NCI-H446 (cell line): ENCODE results near the gene MICU2.

Source experiments
- DNase-seq, 2 experiments: peaks; one replicate each; lab custom pipeline; 2025; lab: John Stamatoyannopoulos, UW

The MICU2 gene

DNA sequence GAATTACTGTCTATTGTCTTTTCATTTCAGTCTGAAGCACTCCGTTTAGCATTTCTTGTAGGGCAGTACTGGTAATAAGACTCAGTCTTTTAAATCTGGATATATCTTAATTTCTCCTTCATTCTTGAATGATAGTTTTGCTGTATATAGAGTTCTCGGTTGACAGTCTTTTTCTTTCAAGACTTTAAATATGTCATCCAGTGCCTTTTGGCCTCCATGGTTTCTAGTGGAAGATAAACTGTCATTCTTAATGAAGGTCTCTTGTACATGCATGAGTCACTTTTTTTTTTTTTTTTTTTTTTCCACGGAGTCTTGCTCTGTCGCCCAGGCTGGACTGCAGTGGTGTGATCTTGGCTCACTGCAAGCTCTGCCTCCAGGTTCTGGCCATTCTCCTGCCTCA, 117.6 kb downstream of the MICU2 start:
- no peak for DNase-seq

GRCh38 chr13:21483748-21484147, 120.2 kb downstream of the MICU2 start:
- DNase-seq: no peak

DNA sequence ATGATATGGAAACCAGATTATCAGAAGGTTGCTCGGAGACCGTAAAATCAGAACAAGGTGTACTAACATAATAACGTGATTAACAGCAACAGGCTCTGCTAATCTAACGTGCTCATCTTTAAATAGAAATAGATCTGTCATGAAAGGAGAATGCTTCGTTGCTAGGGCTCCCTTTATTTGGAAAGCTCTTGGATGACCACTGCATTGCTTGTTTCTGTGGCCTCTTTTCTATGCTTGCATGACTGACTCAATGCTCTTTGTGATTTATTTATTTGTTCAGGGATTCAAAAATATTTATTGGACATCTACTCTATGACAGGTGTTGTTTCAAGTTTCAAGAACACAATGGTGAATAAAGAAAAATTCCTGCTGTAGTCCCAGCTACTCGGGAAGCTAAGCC, 122.6 kb downstream of the MICU2 start:
- no peak for DNase-seq

GRCh38 chr13:21478881-21479808, 124.8 kb downstream of the MICU2 start:
- DNase-seq: peak; percentile 62 to 78

DNA sequence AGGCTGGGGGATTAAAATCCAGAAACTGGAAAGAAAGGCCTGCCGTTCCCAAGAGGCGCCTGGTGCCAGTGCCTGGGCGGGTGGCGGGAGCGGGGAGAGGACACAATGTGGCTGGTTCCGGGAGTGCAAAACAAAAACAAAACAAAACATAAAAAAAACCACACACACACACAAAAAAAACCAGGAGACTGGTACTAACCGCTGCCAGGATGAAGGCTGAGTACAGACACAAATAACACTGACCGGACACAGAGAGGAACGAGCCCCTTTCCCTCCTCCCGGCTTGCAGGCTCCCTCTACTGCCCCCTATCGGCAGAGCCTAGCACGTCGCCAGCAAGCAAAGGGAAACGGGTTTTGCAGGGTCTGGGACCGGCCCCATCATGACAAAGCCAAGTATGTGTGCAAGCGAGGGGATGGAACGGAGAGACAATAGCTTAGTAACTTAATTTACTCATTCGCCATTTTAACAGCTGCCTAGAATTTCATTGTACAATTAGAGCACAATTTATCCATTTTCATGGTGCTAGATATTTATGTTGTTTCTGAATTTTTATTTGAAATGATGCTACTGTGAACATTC, 127.0 kb downstream of the MICU2 start:
- DNase-seq: peak; percentile 47 to 75

- no peak for DNase-seq
Observed at GRCh38 chr13:21475115-21475514, 128.9 kb downstream of the MICU2 start.

DNA sequence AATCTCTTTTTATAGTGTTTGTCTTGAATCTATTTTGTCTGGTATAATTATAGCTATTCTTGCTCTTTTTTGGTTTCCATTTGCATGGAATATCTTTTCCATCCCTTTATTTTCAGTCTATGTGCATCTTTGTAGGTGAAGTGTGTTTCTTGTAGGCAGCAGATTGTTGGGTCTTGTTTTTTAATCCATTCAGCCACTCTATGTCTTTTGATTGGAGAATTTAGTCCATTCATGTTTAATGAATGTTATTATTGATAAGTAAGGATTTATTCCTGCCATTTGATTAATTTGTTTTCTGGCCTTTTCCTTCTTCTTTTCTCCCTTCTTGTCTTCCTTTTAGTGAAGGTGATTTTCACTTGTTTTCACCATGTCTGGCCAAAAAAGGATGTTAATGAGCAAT, 133.2 kb downstream of the MICU2 start:
- no peak for DNase-seq

DNA sequence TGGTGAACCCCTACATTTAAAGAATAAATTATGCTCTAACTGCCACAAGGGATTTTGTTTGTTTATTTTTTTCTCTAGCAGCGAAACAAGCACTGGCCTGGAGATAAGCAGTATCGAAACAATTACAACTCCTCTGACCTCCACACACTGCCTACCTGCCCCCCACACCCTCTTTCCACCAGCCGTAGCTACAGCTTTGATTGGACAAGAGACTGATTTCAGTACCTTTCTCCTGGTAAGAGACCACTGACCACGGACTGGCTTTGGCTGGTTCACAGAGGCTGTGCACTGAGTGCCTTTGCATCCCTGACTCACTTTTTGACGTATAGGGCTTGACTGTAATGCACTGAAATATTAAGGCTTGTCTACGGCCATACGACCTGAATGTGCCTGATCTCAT, 137.4 kb downstream of the MICU2 start:
- DNase-seq: no peak

DNA sequence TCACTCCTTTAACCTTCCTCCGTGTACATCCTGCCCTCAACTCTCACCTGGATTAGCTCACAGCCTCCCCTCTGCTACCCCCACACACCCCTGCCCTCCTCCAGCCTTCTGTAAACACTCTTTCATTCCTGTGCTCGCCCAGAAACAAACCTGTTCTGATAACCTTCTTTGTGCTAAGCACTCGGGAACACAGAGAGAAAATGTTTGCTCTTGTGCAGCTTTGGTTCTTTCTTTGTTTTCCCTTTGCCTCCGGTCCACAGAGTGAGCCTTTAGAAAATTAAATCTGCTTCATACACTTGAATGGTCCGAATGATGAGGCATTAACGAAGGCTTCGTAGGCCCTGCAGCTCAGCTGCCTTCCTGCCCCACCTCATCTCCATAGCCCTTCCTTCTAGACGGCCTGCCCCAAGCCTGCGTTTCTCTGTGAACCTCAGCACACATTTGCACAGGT, 138.2 kb downstream of the MICU2 start:
- DNase-seq: no peak

- DNase-seq: no peak
Observed at GRCh38 chr13:21463424-21463823, 140.5 kb downstream of the MICU2 start.

- DNase-seq: no peak
Observed at GRCh38 chr13:21461131-21461530, 142.8 kb downstream of the MICU2 start.

DNA sequence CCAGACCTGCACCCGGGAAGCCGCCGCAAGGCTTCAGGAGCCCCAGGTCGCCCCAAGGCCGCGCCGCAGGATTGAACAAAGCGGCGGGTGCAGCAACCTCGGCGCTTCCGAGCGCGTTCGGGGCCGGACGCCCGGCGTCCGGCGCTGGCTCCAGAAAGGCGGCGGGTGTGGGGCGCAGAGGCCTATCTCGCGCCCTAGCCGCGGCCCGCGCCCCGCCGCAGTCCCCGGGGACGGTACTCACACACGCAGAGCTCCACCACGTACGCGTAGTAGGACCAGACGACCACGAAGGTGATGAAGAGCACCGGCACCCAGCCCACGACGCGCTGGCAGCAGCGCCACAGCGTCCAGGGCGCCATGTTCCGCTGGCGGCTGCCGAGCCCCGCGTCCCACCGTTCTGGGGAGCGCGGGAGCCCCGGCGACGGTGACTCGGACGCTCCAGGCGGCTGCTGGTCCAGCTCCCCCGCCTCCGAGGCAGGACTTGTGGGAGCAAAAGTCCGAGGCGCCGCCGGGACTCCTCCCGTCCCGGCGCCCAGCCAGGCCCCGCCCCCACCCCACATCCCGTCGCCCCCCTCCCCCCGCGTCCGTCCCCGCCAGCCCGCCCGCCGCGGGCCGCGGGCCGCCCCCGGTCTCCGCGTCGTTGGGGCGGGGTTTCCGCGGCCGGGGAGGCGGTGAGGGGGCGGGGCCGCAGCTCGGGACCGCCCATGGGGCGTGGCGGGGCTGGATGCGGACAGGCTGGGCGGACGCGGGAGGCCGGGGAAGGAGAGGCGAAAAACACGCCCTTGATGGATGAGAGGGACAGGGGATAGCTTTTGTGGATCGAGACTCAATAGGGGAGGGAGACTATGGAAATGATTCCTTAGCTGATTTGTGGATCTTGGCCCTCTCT, 144.9 kb downstream of the MICU2 start, which contains the start of gene ZDHHC20:
Gene ZDHHC20, minus strand, starts transcription at position 491 of the 889 bp plus-strand sequence. Its CDS starts 132 bp downstream, at position 359.
- DNase-seq: peak; percentile 79 to 90

DNA sequence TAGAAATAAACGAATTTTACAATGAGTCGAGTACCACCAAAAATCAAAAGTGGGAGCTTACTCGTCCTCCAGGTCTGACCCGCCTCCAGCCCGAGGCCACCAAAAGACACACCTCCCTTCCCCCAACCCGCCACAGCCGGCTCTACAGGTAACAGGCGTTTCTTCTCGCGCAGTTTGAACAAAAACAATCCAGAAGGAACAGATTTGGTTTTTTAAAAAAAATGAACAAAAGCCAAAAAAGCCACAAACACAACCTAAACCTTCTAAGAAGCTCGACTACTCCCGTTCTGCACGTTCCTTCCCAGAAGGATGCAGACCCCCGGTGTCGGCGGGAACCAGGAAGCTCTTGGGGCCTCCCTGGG, 145.5 kb downstream of the MICU2 start:
- DNase-seq: peak in 1 of 2 experiments; percentile 47

DNA sequence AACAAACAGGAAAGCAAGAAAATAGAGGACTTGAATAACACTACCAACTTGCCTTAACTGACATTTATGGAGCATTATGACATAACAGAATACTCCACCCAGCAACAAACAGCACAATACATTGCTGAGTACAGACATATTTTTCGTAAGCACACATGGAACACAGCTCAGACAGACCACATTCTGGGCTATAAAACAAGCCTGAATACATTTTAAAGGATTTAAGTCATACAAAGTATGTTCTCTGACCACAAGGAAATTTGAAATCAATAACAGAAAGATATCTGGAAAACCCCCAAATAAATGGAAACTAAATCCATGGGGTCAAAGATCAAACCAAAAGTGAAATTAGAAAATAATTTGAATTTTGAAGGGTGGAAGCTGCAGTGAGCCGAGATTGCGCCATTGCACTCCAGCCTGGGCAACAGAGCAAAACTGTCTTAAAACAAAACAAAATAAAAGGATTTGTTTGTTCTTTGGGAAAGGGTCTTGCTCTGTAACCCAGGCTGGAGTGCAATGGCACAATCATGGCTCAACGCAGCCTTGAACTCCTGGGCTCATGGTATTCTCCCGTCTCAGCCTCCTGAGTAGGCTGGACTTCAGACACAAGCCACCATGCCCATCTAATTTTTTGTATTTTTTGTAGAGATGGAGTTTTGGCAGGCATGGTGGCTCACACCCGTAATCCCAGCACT, 150.4 kb downstream of the MICU2 start:
- DNase-seq: no peak

DNA sequence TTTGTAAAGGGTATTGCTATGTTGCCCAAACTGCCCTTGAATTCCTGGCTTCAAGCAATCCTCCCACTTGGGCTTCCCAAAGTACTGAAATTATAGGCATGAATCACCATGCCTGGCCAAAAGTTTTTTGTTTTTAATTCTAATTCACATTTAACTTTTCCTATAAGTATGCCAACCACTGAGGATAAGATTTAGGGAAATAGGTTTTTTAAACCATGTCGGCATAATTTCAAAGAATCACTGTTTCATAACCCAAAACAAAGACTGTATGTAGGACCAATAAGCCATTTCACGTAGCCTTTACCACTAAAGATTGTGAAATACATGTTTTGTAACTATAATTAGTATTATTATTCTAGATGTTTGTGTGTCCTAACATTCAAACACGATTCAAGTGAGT, 153.0 kb downstream of the MICU2 start:
- no peak for DNase-seq

GRCh38 chr13:21446656-21447055, 157.3 kb downstream of the MICU2 start:
- DNase-seq: no peak

GRCh38 chr13:21445759-21446158, 158.2 kb downstream of the MICU2 start:
- no peak for DNase-seq

DNA sequence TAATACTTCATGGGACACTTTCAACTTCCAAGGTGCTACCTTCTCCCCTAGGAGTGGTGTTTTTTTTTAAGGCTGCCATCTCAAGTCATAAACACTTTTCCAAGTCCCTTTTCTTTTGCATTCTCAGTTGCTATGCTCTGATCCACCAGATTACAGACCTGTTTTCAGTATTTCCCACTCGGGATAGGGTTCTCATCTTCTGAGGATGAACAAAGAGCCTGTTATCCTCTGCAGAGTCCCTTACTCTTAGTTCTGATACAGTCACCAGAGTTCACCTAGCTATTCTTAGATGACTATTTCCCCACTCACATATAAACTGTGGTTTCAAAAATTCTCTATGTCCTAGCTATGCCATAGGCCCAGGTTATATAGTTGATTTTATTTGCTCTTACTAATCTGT, 160.8 kb downstream of the MICU2 start:
- no peak for DNase-seq
